GM21423 (cell line): ENCODE results near the gene NR6A1.

Experiments used
- ATAC-seq: cut with Tn5 transposase; IDR thresholded peaks from one replicate; pipeline ENCODE4 v1.9.1; 2021; ENCODE audit warnings: mild to moderate bottlenecking, moderate library complexity; ENCODE audit not compliant: unreplicated experiment

NR6A1 gene

DNA sequence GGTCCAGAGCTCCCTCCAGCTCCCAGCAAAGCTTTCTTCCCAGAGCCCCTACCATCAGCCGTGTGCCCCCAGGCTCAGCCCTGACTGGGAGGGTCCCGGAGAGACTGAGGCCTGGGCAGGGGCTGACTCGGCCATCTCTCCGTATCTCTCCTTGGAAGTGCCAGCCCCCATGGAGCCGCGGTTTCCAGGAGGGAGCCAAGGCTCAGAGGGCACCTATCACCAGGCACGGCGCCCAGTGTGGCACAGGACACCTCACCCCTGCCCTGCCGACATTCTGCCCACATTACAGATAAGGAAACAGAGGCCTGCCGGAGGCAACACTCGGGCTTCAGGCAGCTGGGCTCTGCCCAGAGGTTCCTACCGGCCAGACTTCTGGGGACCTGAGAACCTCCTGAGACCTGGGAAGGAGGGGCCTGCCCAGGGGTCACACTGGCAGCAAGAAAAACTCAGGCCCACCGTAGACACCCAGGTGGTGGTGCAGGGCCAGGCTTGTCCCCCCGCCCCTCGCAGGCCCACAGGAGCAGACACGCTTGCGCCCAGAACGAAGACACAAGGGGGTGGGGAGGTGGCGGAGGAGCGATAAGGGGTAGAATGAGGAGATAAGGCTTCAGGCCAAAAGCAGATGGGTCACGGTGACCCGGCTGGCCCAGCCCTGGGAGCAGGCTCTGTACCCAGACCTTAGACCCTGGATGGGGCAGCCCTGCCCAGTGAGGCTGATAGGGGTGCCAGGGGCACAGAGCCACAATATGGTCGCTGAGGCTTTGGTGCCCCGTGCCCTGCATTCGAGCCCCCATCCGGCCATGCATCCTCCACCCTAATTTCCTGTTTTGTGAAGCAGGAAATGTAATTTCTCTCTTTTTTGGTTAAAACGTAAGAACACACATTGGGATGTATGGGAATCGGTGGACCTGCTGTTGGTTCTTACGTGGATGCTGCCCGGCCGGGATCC is 275.7 kb downstream of the NR6A1 start:
- no peak for ATAC-seq

DNA sequence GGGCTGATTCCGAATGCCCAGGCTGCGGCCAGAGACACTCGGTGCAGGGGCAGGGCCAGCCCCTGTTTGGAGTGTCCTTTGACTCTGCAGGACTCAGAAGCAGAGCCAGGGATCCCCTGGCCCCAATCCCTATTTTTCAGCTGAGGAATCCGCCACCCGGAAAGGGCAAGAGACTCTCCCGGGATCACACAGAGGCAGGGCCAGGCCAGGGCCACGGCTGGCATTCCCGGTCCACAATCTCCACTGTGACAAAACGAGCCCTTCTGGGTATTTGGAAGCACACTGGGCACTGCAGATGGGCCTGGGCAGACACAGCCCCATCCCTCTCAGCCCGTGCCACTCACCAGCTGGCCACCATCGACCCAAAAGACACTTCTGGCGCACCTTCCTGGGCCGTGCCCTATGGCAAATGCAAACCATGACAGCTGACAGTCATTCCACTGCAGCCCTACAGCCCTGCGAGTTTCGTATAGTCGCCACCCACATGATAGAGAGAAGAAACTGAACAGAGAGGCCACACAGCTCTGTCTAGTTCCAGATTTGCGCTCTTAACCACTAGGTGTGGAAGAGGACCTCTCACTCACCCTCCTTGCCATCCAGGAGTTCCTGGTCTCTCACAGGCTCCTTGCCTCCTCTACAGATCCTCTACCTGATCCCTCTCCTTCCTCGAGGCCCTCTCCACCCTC is 277.2 kb downstream of the NR6A1 start:
- no peak for ATAC-seq

DNA sequence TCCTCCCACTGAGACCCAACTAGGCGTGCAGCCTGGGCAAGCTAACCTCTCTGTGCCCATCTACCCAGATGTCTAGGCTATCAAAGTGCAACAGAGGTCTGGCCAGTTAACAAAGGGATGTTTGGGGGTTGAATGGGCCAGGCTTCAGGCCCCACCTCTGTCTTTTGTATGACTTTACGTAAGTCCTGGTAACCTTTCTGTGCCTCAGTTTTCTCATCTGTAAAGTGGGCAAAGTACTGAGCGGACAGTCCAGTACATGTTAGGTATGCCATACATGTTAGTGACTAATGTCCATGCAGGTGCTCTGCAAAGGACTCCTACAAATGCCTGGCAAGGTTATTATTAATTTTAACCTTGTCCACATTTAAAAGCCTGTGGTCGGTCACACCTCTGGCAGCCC is 277.9 kb downstream of the NR6A1 start:
- no peak for ATAC-seq

DNA sequence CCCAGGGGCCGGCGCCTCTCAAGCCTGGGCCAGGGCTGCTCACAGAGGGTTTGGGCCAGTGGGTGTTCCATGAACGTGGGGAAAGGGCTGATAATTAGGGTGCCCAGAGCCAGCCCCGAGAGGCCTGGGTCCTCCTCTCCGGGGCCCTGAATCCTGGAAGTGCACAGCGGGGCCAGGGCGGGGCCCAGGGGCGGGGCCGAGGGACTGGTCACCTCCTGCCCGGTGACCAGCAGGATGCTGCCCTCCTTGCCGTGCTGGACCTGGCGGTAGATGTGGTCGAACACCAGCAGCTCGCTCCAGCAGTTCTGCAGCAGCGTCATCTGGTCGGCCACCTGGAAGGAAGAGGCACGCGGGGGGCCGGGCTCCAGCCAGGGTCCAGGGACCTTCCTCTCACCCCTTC is 278.3 kb downstream of the NR6A1 start:
- no peak for ATAC-seq

DNA sequence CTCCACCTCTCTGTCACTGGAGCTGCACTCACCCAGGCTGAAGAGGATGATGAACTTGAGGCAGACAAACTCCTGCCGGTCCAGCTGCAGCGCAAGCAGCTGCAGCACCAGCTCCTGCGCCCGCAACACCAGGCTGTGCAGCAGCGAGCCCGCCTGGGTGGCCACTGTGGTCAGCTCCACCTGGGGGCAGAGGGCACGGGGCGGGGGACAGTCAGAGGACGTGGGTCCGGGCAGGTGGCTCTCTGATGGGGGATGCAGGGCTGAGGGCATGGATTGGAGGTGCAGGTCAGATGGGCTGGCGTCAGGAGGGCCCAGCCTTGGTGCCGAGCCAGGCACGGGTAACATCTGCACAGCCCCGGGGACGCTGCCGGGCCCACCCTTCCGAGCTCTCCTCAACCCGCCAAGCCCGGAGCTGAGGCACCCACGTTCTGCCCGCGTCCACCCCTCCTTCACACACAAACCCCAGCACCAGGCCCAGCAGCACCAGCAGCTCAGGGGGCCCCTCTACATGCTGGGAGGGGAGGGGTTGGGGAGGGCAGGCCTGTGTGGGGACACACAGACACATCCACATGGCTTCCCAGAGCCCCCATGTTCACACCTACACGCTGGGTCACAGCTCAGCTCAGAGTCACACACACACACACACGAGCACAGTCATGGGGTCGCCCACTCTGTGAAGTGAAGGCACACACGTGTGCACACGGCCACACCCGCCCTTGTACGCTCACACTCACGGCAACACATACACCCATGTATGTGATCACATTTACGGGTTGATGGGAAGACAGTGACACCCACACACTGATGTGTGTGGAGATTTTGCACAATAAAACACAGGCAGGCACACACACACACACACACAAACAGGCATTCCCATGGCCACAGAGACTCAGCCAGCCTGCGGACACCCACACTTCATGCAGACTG is 279.8 kb downstream of the NR6A1 start:
- ATAC-seq, result no peak

DNA sequence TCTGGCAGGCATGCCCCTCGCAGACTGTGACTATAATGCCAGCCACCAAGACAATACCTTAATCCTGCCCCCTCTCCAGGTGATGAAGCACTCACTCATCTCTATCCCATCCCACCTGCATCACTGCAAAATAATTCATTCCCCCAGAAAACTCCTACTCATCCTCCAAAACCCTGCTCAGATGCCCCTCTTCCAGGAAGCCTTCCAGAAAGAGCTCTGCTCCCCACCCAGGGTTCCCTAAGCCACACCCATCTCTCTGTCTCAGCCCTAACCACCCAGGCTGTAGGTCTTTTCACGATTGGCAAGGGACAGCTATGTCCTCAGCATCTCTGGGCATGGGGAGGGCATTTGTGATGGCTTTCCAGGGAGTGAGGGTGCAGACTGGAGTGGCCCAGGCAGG is 281.1 kb downstream of the NR6A1 start:
- no peak for ATAC-seq

DNA sequence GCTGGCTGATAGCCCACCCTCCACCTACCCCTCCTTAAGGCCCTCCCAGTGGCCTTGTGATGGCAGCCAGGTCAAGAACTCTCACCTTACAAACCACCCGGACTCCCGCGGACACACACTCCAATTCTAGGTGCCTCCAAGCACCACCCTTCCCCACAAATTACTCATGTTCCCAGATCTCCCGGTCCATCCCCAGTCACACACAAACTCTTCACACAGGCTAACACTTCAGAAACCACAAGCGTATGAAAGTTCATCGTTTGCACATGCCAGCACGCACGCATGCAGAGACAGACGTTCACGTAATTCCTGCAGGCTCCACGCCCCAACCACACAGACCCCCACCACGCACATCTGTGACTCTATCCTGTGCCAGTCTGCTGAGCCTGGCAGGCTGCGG is 281.9 kb downstream of the NR6A1 start:
- no peak for ATAC-seq

DNA sequence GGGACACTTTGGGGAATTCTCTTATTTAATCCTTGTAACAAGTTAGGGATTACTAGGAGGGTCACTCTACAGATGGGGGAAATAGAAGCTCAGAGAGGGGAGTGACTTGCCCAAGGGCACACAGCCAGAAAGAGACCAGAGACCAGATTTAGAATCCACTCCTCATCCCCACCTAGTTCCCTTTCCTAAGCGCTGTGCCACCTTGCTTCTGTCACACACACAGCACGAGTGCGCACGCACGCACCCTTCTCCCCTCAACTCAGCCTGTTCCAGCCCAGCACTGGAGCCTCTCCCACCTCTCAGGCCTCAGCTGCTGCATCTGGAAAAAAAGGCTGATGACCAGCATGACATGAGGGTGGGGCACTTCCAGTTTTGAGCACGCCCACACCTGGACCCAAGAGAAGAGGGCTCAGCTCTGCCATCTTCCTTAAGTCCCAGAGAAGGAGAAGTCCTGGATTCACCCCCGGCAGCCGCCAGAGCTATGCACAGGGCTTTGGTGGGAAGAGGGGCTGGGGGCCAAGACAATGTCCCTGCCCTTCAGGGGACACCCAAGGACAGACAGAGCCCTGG is 282.4 kb downstream of the NR6A1 start:
- no peak for ATAC-seq

DNA sequence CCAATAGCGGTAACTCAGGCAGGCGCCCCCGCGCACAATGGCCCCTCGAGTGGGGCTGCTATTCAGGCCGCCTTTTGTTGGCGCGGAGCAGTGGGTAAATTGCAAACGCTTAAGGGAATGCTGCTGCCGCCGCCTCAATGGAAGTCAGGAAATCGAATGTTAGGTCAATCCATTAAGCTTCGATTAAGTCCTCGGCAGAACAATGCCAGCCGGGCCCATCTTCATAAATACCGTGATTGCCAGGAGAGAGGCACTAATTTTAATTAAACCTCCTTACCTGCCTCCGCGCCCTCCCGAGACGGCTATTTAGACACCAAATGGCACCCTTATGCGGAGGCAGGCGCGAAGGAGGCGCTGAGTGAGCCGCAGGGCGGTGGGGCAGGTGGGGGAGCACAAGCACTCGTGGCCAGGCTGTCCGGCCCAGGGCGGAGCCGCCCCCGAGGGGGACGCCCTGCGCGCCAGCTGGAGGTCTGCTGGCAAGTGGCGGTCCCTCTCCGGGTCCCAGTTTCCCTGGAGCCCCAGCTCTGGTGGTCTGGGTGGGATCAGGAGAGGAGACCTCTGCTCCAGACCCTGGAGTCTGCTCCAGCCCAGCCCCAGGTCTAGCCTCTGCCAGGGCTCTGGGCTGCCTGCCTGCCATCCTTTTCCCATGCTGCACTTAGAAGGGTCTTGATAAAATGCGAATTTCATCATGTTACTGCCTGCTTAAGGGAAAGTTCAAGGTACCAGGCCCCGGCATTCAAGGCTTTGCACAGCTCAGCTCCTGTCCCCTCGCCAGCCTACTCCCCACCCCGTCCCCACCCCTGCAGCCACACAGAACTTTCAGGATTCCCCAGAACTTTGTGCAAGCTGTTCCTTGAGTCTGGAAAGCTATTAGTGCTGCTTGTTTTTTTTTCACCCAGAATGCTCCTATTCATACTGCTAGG is 283.6 kb downstream of the NR6A1 start:
- no peak for ATAC-seq

DNA sequence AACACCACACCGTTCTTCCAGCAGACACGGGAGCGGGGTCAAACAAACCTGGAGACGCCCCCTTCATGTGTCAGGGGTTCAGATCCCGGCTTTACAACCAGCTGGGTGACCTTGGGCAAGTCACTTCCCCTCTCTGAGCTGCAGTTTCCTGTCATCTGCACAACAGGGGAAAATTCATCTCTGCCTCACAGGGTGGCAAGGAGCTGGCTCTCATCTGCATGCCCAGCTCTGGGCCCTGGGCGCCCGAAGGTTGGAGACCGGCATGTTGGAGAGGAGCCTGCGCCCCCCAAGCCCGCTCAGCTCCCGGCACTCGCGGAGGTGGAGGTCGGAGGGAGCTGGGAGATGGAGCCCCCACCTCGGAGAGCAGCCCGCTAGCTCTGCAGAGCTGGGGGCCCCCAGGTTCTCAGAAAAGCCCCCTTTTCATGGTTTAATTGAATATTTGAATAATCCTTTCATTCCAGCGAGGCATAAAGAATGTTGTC is 284.3 kb downstream of the NR6A1 start:
- no peak for ATAC-seq

DNA sequence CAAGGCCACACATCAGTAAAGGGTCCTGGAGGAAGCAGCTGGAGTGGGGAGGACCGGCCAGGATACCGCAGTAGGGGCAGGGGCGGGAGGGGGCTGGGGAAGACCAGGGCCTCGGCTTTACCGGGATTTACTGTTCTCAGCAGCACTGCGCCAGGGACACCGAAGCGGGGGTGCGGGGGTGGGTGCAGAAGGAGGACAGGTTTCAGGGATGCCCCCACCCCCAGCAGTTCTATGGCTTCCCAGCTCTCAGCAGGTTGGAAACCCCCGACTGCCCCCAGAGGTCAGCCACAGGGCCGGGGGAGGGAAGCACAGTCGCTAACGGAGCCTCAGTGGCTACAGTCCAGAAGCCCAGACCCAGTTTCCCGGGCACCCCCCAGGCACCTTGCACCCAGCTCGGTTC is 285.2 kb downstream of the NR6A1 start:
- ATAC-seq, result no peak

DNA sequence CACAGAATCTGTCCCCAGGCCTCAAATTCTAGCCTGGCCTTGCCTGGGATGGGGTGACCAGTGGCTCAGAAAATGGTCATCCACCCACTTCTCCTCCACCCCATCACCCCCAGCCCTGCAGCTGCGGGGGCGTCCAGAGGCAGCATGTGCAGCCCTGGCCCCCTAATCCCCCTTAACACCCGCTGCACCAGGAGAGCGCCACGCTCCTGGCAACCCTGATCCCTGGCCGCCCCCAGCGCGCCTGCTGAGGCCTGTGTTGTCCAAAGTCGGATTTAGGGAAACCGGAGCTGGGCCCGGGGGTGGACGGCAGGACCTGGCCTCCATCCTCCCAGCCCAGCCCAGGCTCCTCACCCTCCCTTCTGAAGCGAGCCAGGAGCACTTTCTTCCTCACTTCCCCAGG is 285.9 kb downstream of the NR6A1 start:
- no peak for ATAC-seq

DNA sequence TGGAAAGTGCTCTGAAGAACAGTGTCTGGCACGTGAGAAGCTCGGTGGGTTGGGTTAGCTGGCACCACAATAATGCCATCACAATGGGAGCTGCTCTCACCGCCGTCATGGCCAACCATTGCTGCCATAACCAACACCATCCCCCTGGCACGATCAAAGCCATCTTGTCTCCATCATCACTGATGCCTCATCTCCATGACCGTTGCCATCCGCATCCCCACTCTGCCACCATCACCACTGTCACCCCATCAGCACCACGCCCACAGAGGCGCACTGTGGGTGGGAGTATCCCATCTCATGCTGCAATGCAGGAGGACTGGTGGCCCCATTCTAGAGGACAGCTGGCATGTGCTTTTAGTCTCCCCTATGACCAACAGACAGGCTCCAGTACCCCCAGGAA is 287.6 kb downstream of the NR6A1 start:
- ATAC-seq, result no peak

DNA sequence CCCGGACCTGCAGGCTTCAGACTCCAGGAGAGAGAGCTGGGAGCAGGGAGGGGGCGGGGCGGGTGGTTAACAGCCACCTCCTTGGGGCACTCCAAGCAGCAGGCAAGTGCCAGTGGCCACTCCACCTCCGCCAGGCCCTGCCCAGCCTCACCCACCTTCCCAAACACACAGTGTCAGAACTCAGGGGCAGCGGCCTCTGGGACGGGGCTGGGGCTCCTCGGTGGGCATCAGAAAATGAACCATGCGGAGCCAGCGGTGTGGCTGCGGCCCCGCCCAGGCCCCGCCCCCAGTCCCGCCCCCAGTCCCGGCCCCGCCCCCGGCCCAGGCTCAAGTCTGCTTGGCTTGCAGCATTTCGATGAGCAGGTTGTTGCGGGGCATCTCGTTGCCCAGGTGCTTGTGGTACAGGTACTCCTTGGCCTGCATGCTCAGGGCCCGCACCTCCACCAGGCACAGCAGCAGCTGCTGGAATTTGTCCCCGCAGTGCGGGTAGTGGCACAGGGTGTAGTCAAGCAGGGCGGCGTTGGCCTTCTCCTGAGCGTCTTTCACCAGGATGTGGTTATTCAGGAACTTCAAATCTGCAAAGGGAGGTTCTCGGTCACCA is 288.6 kb downstream of the NR6A1 start:
- no peak for ATAC-seq

DNA sequence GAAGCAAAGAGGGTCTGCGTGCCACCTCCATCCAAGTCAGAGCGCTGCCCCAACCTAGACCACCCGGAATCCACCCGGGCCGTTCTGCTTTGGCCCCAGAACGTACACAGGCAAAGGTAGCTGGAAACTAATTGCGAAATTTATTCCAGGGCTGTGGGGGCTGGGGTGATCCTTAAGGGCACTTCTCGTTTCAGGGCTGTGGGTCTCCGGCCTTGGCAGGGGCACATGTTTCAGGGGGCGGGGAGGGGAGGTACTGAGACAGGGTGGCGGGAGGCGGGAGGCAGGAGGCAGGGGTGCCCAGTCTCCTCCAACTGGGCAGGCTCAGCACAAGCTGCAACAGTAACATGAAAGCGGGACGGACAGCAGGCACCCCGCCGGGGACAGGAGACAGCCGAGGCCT is 290.0 kb downstream of the NR6A1 start:
- ATAC-seq, result no peak

DNA sequence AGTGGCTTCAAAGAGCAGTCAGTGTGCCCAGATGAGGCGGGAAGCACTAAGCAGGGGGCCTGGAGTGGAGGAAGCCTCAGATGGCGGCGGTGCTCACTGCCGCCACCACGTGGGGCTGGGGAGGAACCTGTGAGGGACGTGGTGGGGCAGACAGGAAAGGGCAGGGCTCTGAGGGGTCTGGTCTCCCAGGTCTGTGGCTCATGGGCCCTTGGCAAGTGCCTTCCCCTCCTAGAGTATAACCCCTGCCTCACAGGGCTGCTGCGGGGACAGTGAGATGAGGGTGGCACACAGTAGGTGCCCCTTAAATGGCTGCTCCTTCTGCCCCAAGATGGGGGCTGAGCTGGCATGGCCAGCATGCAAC is 290.5 kb downstream of the NR6A1 start:
- ATAC-seq, result no peak

DNA sequence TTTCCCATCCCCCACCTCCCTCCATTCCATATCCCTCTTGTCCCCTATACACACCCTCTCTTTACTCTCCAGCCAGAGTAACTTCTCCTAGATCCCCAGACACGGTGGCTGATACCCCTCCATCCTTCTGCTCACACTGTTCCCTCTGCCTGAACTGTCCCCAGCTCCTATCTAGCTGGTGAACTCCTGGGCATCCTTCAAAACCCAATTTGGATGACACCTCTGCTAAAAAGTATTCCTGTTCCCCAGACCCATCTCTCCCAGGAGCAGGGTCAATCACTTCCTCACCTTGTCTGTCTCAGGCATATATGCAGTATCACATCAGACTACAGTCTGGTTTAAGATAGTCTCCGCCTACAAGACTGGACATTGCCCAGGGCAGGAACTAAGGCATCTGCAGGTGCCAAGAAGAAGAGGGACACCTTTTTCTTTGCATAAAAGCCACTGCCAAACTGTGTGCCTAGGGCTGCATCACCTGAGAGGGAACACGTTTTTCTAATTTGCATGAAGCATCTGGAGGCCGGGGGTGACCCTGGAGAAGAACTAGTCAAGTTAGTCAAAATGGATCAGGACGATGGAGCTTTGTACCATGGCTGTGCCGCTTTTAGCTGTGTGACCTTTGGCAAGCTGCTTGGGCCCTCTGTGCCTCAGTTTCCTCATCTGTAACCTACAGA is 291.0 kb downstream of the NR6A1 start:
- ATAC-seq, result no peak

DNA sequence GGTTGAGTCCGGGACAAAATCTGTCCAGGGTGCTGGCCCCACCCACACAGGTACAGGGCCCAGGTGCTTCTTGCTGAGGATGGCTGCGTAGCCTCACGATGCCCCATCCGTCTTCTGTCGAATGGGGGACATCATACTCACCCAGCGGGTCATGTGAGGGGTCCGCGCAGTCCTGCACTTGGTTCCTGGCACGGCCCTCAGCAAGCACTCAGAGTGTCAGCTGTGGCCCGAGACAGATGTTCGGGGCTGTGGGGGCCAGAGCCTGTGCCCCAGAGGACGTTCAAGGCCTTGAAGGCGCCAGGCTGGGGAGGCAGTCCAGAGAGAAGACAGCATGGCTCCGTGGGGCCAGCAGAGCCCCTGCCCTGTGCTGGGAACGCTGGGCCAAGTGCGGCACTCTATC is 291.7 kb downstream of the NR6A1 start:
- ATAC-seq, result no peak

DNA sequence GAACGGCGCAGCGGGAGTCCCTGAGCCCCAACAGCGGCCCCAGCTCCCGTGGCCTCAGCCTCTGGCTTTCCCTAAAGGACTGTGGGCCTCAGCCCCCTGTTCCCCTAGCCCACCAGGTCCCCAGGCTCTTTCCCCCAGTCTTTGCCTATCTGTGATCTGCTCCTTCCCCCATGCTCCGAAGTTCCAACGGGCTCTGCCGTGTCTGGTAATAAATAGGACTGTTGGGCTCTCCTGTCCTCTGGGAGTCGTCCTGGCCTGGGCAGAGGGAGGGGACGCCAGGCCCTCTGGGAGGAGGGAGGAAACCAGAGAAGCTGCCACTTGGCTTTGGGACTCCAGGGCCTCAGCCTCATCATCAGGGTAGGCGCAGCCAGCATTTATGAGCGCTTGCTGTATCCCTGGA is 292.8 kb downstream of the NR6A1 start:
- ATAC-seq, result no peak
